Fibroblast of lung (primary cell): ENCODE measurements around the gene SNX5. TPM values are rescaled to one million over a fixed set of nuclear protein-coding genes. Genes with fewer than 3 reads are reported as not detected.

Experiments
- DNase-seq, 2 donors: peaks; one replicate each; pipeline versions ENCODE4 v3.0.0 to v3.0.0-alpha.2; 2010; ENCODE audit warnings: low read depth in 2 of 2
- H2AFZ ChIP-seq: 2 replicates; pipeline ENCODE4 v1.5.1; 2012; ENCODE audit warnings: low read length, control low read depth, inconsistent platforms
- H3K27ac ChIP-seq: 2 replicates; pipeline ENCODE4 v1.5.1; 2011; ENCODE audit warnings: low read length, control low read depth; ENCODE audit not compliant: insufficient read depth
- H3K27me3 ChIP-seq: 2 replicates; pipeline ENCODE4 v1.5.1; 2011; ENCODE audit warnings: mild to moderate bottlenecking, low read length; ENCODE audit not compliant: control insufficient read depth, insufficient read depth
- H3K36me3 ChIP-seq: 2 replicates; pipeline ENCODE4 v1.5.1; 2011; ENCODE audit warnings: low read length; ENCODE audit not compliant: control insufficient read depth, insufficient read depth
- H3K4me1 ChIP-seq: 2 replicates; pipeline ENCODE4 v1.5.1; 2011; ENCODE audit warnings: low read length; ENCODE audit not compliant: control insufficient read depth, insufficient read depth; ENCODE audit errors: extremely low read depth
- H3K4me2 ChIP-seq: 2 replicates; pipeline ENCODE4 v1.5.1; 2011; ENCODE audit warnings: low read length, control low read depth; ENCODE audit not compliant: insufficient read depth; ENCODE audit errors: extremely low read depth
- H3K4me3 ChIP-seq, 4 experiments: fragments of 200-600 bp in 1 of 4; sonication (generic) in 1 of 4; replicated peaks in 1 of 4; 2 replicates each; pipeline ENCODE4 v1.5.1; 2011 to 2016; ENCODE audit warnings: low read length in 4 of 4, low read depth in 3 of 4, mild to moderate bottlenecking in 3 of 4, control low read depth in 2 of 4, inconsistent platforms in 1 of 4, mixed read lengths in 1 of 4; ENCODE audit not compliant: insufficient read depth in 1 of 4; ENCODE audit errors: control extremely low read depth in 1 of 4
- H3K79me2 ChIP-seq: 2 replicates; pipeline ENCODE4 v1.5.1; 2012; ENCODE audit warnings: mild to moderate bottlenecking, low read length, inconsistent platforms; ENCODE audit not compliant: control insufficient read depth, insufficient read depth
- H3K9ac ChIP-seq: 2 replicates; pipeline ENCODE4 v1.5.1; 2011; ENCODE audit warnings: mild to moderate bottlenecking, low read length, control low read depth; ENCODE audit not compliant: insufficient read depth
- H3K9me3 ChIP-seq: 2 replicates; pipeline ENCODE4 v1.5.1; 2012; ENCODE audit warnings: low read depth, low read length; ENCODE audit not compliant: control insufficient read depth, insufficient read depth
- H4K20me1 ChIP-seq: 2 replicates; pipeline ENCODE4 v1.5.1; 2011; ENCODE audit warnings: low read length; ENCODE audit not compliant: control insufficient read depth, insufficient read depth; ENCODE audit errors: extremely low read depth
- CTCF ChIP-seq, 2 donors: IDR thresholded peaks in 1 of 2; conservative IDR thresholded peaks in 1 of 2; 1 replicate in 1 of 2; 2 replicates in 1 of 2; pipeline ENCODE4 v1.5.1; 2011 to 2012; ENCODE audit warnings: low read length in 2 of 2, control low read depth in 1 of 2, inconsistent platforms in 1 of 2, low read depth in 1 of 2, mild to moderate bottlenecking in 1 of 2
- EZH2 ChIP-seq: IDR thresholded peaks from 2 replicates; pipeline ENCODE4 v1.5.1; 2012; ENCODE audit warnings: low read length, control low read depth, mild to moderate bottlenecking; ENCODE audit errors: missing control alignments
- polyA plus RNA-seq, 2 donors: library from polyadenylated mRNA; depleted of rRNA in 1 of 2; stranded (reverse) in 1 of 2; unstranded in 1 of 2; fragments of >200 nt; gene quantifications; 2 replicates each; pipeline ENCODE4 v1.2.1, GENCODE V29; 2011 to 2012; ENCODE audit warnings: missing spikeins in 1 of 2
- total RNA-seq: library from RNA; depleted of rRNA; stranded (reverse); fragments of >200 nt; gene quantifications from 2 replicates; pipeline ENCODE4 v1.2.1, GENCODE V29; 2014

Gene SNX5
- total and polyA plus RNA-seq, 2 donors (not counting 1 experiment from before 2014, with no cell fraction given) = 73.5 to 127 TPM

DNA sequence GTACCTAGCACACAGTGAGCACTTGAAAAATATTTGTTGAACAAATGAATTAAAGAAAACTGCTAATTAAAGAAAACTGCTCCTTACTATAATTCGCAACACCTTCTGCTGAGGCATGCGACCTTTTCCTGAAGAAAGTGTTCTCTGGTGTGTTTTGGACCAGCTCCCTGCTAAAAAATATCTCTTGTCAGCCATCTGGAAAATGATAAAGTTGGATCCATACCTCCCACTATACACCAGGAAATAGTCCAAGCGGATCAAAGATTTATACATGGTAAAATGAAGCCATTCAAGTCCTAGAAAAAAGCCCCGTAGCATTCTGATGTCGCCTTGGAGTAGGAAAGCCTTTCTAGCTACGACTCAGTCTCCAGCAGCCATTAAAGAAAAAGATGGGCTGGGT is 45.8 kb upstream of the SNX5 start:
- Histone ChIP-seq H4K20me1 (no peaks in the 10 kb centered on the region), H3K36me3 (no peaks in the 10 kb centered on the region), H3K79me2 (no peaks in the 10 kb centered on the region), H3K4me3 (no peak overlapping the region), H3K9ac (no peak overlapping the region), H3K4me2 (no peak overlapping the region), H3K27ac (no peak overlapping the region), H3K4me1 (no peaks in the 10 kb centered on the region), H3K9me3 (no peaks in the 10 kb centered on the region), H3K27me3 (no peaks in the 10 kb centered on the region), H2AFZ (no peak overlapping the region)
- TF ChIP-seq EZH2 = no peak
- TF ChIP-seq CTCF (conservative IDR thresholded peaks at IDR 0.05 in 1 of 2, IDR thresholded peaks at IDR 0.05 in 1 of 2; ENCODE audit: low read depth in 1 of 2, low read length in 2 of 2) = no peak
- DNase-seq = no peak

GRCh38 chr20:18012901-18013300 is 44.3 kb upstream of the SNX5 start:
- no peak for TF ChIP-seq CTCF (conservative IDR thresholded peaks at IDR 0.05 in 1 of 2, IDR thresholded peaks at IDR 0.05 in 1 of 2; ENCODE audit: low read depth in 1 of 2, low read length in 2 of 2)
- no peak for TF ChIP-seq EZH2
- no peaks in the 10 kb centered on the region for H3K27me3 ChIP-seq
- H3K4me2 ChIP-seq = no peak overlapping the region
- no peak for DNase-seq
- H3K4me3 ChIP-seq = no peak overlapping the region
- H3K27ac ChIP-seq = no peak overlapping the region
- no peaks in the 10 kb centered on the region for H4K20me1 ChIP-seq
- H3K4me1 ChIP-seq = no peaks in the 10 kb centered on the region
- H3K79me2 ChIP-seq = no peaks in the 10 kb centered on the region
- no peaks in the 10 kb centered on the region for H3K36me3 ChIP-seq
- H3K9ac ChIP-seq = no peak overlapping the region
- H2AFZ ChIP-seq = no peak overlapping the region
- H3K9me3 ChIP-seq = no peaks in the 10 kb centered on the region

- Histone ChIP-seq H3K9ac (no peak overlapping the region), H4K20me1 (no peaks in the 10 kb centered on the region), H3K4me3 (no peak overlapping the region), H3K36me3 (no peaks in the 10 kb centered on the region), H3K4me1 (no peaks in the 10 kb centered on the region), H3K9me3 (no peaks in the 10 kb centered on the region), H3K79me2 (no peaks in the 10 kb centered on the region), H3K27me3 (no peaks in the 10 kb centered on the region), H3K27ac (no peak overlapping the region), H3K4me2 (no peak overlapping the region), H2AFZ (no peak overlapping the region)
- no peak for DNase-seq
- no peak for TF ChIP-seq CTCF (conservative IDR thresholded peaks at IDR 0.05 in 1 of 2, IDR thresholded peaks at IDR 0.05 in 1 of 2; ENCODE audit: low read depth in 1 of 2, low read length in 2 of 2)
- no peak for TF ChIP-seq EZH2
Observed at GRCh38 chr20:18011951-18012645, 43.5 kb upstream of the SNX5 start.
